Fibroblast of the aortic adventitia (primary cell): Measurements from ENCODE around the gene SCAPER. TPM values are rescaled to one million over a fixed set of nuclear protein-coding genes. Genes with fewer than 3 reads are reported as not detected.
A peak's percentile ranks its signal among the peaks of the same experiment; 100 is the strongest.
"Not testable (repeated sequence)": the region's sequence is repeated elsewhere in the genome, so short reads cannot be mapped to it uniquely, and the experiment has no call there.

Source experiments
- DNase-seq: peaks from one replicate; pipeline ENCODE4 v3.0.0-alpha.2; 2010; ENCODE audit warnings: low read depth
- H3K4me3 ChIP-seq: 2 replicates; pipeline ENCODE4 v1.5.1; 2011; ENCODE audit warnings: low read depth, mild to moderate bottlenecking, control low read depth, low read length, moderate library complexity
- CTCF ChIP-seq: IDR thresholded peaks from 2 replicates; pipeline ENCODE4 v1.5.1; 2011; ENCODE audit warnings: mild to moderate bottlenecking, low read length, control low read depth, inconsistent platforms; ENCODE audit not compliant: insufficient read depth
- total RNA-seq: library from RNA; depleted of rRNA; stranded (reverse); fragments of >200 nt; gene quantifications from 2 replicates; pipeline ENCODE4 v1.2.3, GENCODE V29; 2012; ENCODE audit warnings: low replicate concordance

The SCAPER gene
- total RNA-seq, 1 donor, result 16.3 TPM

DNA sequence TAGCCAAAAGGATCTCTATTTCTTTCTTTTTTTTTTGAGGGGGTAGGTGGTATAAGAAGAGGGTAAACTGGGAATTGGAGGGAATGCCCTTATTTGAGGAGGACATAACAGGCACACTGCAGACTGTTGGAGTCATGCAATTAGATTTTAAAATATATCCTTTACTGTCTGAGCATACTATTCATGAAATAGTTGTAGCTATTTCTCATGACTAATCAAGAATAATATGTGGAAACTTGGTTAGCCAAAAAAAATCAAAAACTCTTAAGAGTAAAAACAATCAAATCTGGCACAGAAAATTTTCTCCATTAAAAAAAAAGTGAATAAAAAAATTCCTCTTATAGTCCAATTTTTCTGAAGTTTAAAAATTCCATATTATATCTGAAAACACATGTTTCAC, 174.9 kb downstream of the SCAPER start:
- no peak overlapping the region for H3K4me3 ChIP-seq
- peak; percentile 56 for DNase-seq
- TF ChIP-seq CTCF, result no peak

DNA sequence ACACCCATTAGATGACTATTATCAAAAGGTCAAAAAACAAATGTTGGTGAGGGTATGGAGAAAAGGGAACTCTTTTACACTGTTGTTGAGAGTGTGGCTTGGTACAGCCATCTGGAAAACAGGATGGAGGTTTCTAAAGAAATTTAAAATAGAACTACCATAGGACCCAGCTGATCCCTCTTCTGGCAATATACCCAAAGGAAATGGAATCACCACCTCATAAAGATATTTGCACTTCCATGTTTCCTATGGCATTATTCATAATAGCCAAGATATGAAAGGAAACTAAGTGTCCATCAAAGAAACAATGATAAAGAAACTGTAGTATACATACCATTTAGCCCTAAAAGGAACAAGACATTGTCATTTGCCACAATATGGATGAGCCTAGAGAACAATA, 186.3 kb downstream of the SCAPER start:
- no peak for TF ChIP-seq CTCF
- no peak for DNase-seq
- no peak overlapping the region for H3K4me3 ChIP-seq

GRCh38 chr15:76714950-76715349, 190.2 kb downstream of the SCAPER start:
- DNase-seq, result no peak
- no peak for TF ChIP-seq CTCF
- no peak overlapping the region for H3K4me3 ChIP-seq

DNA sequence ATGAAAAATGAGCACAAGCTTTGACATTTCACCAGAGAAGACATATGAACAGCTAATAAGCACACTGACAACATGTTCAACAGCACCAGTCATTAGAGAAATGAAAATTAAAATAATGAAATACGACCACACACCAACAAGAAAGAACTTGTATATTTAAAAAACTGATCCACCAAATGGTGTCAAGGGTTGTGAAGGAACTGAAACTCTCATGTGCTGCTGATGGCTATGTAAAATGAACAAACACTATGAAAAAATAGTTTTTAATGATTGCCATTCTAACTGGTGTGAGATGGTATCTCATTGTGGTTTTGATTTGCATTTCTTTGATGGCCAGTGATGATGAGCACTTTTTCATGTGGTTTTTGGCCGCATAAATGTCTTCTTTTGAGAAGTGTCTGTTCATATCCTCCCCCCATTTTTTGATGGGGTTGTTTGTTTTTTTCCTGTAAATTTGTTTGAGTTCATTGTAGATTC, 193.8 kb downstream of the SCAPER start:
- no peak for TF ChIP-seq CTCF
- no peak for DNase-seq
- no peak overlapping the region for H3K4me3 ChIP-seq

- DNase-seq, H3K4me3 ChIP-seq: not testable (repeated sequence)
Observed at GRCh38 chr15:76704032-76704431, 201.1 kb downstream of the SCAPER start.

- DNase-seq, result no peak
- TF ChIP-seq CTCF, result no peak
- no peak overlapping the region for H3K4me3 ChIP-seq
Observed at GRCh38 chr15:76696840-76697239, 208.3 kb downstream of the SCAPER start.

DNA sequence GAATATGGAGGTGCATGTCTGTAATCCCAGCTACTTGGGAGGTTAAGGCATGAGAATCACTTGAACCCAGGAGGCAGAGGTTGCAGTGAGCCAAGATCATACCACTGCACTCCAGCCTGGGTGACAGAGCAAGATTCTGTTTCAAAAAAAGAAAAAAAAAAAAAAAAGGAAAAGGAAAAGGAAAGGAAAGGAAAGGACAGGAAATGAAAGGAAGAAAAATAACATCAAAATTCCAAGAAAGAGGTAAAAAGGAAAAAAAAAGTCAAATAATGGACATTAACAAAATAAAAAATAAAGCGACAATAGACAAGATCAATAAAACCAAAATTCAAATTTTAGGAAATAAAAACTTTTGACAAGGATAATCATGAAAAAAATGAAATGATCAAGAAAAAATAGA, 212.6 kb downstream of the SCAPER start:
- not testable (repeated sequence) for DNase-seq, H3K4me3 ChIP-seq

- not testable (repeated sequence) for H3K4me3 ChIP-seq, DNase-seq
Observed at GRCh38 chr15:76687592-76687991, 217.5 kb downstream of the SCAPER start.

- no peak for DNase-seq
- TF ChIP-seq CTCF, result no peak
- H3K4me3 ChIP-seq, result no peak overlapping the region
Observed at GRCh38 chr15:76684002-76684401, 221.1 kb downstream of the SCAPER start.
